ELR (cell line): ENCODE data around the gene HS3ST5.
A peak's percentile ranks its signal among the peaks of the same experiment; 100 is the strongest.
"Not testable (repeated sequence)": the region's sequence is repeated elsewhere in the genome, so short reads cannot be mapped to it uniquely, and the experiment has no call there.

Source experiments
- DNase-seq: peaks from one replicate; pipeline ENCODE4 v3.0.0-alpha.2; 2015; ENCODE audit warnings: low read depth

The HS3ST5 gene

GRCh38 chr6:114090626-114091025, 252.2 kb downstream of the HS3ST5 start:
- no peak for DNase-seq

- DNase-seq, result peak; percentile 23
These were observed 255.3 kb downstream of the HS3ST5 start for GRCh38 chr6:114087496-114087895.

- DNase-seq, result peak; percentile 5
These were observed 257.6 kb downstream of the HS3ST5 start for GRCh38 chr6:114085211-114085610.

DNA sequence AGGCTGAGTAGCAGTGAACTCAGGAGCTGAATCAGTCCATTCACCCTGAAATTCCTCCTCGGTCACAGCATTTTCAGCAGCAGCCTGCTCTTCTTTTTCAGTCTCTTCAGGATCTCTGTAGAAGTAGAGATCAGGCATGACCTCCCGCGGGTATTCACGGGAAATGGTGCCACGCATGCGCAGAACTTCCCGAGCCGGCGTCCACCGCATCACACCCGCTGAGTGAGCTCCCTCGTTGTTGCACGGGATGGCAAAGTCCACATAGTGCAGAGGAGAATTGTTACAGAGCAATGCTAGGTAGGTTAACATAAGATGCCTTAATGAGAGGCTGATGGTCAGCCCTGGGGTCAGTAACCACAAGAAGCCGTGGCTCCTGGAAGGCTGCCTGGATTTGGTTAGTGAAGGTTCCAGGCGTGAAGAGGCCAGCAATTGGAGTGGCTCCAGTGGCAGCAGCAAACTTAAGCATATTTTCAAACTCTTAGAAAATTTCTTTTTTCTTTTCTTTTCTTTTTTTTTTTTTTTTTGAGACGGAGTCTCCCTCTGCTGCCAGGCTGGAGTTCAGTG, 258.4 kb downstream of the HS3ST5 start:
- DNase-seq, result no peak

DNA sequence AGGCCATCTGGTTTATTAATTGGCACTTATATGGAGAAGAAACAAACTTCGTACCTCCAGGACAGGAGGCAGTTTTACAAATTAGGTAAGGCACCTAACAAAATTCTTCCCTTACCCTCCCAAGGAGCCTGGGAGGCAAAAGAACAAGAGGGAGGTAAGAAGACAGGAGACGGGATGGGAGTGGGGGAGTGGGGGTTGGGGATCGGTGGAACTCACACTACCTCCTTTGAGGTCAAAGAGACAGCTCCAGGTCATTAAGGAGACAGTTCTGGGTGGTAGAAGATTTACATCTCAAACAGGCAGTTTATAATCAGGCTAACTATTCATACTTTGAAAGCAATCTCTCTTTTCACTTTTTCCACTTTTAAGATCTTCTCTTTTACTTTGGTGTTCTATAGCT, 259.6 kb downstream of the HS3ST5 start:
- no peak for DNase-seq

DNA sequence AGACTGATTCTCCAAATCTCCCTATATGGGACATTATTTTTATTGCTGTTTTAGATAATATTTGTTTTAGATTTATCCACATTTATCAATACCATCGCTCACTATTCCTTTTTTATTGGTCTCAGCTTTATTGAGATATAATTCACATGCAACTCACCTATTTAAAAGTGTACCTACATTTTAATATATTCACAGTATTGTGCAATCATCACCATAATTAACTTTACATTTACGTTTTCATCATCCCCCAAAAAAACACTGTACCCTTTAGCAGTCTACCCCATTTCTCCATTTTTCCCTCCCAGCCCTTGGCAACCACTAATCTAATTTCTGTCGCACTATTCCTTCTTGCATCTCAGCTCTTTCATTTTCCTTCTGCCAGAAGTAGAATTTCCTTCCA, 261.1 kb downstream of the HS3ST5 start:
- DNase-seq, result no peak

- DNase-seq, result no peak
These were observed 261.8 kb downstream of the HS3ST5 start for GRCh38 chr6:114080891-114081510.

- not testable (repeated sequence) for DNase-seq
These were observed 262.4 kb downstream of the HS3ST5 start for GRCh38 chr6:114080410-114080809.

GRCh38 chr6:114075777-114076176, 267.0 kb downstream of the HS3ST5 start:
- no peak for DNase-seq

DNA sequence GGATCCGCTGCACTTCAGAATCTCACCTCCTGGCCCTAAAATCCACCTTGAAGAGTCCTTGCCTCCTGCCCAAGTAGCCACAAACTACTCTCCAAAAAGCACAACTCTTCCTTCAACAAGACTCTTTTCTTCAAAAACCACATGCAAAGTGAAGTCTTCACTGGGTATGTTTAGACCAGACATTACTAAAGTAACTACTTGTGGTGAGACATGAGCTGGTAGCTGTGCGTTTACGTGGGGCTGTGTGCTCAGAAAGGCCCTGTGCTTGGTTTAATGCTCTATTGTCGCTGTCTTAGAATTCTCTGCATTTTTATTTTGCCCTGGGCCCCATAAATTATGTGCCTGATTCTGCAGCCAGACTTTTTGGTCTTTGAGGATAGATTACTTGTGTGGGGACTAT, 267.5 kb downstream of the HS3ST5 start:
- DNase-seq, result no peak

GRCh38 chr6:114068771-114069170, 274.1 kb downstream of the HS3ST5 start:
- no peak for DNase-seq

- DNase-seq, result no peak
These were observed 274.7 kb downstream of the HS3ST5 start for GRCh38 chr6:114068116-114068515.

GRCh38 chr6:114064862-114065261, 278.0 kb downstream of the HS3ST5 start:
- no peak for DNase-seq

DNA sequence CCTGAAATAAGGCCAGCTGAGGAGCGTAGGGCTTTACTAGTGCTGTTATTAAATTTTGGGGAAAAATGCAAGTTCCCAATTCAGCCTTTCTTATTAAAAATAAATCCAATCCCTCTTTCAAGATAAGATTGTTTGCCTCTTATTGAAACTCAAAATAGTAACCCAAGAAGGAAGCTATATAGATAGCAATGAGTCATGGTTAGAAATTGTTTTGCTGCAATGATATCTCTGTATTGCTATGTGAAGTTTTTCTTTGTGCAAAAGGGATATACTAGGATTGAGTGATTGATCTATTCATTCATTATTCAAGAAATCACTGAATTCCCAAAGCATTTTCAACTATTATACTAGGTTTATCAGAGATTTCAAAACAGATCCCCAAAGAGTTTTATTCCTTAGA, 278.9 kb downstream of the HS3ST5 start:
- peak; percentile 24 for DNase-seq

DNA sequence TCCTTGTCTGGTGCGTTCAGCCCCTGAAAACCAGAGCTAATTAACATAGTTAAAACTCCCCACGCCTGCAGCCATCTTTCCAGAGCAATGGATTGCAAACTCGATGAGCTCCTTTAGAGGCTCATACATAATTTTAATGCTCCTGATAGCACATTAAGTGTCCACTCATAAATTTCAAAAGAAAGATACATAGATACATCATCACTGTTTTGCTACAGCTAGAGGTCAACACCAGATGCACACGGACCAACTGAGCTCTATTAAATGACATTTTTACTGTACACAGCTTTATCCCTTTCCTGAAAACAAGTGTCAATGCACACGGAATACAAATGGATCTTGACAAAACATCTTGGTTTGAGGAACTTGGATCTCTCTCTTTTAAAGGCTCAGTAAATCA, 280.6 kb downstream of the HS3ST5 start:
- no peak for DNase-seq

DNA sequence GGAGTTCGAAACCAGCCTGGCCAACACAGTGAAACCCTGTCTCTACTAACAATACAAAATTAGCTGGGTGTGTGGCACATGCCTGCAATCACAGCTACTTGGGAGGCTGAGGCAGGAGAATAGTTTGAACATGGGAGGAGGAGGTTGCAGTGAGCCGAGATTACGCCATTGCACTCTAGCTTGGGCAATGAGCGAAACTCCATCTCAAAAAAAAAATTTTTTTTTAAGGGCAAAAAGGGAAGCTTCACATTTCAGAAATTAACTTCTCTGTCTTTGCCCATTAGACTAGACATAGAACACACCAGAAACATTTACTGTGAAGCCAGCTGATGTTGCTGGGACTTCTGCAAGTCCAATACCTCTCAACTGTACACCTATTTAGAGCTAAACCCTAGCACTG, 281.1 kb downstream of the HS3ST5 start:
- DNase-seq, result no peak

- no peak for DNase-seq
These were observed 281.7 kb downstream of the HS3ST5 start for GRCh38 chr6:114061116-114061515.

DNA sequence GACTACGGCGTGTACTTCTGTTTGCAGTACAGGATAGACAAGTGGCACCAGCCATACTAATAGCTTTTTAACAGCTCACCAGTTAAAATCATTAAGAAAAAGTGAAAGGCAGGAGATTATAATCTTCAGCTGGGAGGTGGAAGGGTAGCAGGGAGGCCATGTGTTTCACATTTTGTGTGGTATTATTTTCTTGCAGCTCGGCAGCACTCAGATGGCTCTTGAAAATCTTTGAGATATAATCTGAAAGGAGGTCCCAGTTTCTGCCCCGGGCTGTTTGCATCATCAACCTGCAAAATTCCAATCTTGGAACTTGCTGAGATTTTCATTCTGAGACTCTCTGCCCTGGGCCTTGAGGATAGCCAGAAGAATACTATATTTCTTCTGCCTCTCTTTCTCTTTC, 284.4 kb downstream of the HS3ST5 start:
- DNase-seq, result no peak

DNA sequence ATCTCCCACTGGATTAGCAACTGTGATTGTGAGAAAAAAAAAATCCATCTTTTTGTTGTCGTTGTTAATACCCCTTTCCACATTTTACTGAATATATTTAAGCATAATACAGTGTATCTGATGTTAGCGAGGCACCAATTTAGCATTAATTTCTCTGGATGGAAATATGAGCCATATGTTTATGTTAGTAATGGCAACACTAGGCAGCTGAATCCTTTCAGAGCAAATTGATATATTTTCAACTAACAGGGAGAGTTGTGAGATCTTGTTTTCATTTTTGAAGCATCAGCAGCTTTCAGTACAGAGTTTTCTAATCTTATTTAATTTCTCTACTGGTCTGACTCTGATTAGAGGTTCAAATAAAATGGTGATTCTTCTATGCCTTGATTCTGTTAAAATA, 287.1 kb downstream of the HS3ST5 start:
- DNase-seq, result no peak

GRCh38 chr6:114055349-114055748, 287.5 kb downstream of the HS3ST5 start:
- DNase-seq, result no peak

DNA sequence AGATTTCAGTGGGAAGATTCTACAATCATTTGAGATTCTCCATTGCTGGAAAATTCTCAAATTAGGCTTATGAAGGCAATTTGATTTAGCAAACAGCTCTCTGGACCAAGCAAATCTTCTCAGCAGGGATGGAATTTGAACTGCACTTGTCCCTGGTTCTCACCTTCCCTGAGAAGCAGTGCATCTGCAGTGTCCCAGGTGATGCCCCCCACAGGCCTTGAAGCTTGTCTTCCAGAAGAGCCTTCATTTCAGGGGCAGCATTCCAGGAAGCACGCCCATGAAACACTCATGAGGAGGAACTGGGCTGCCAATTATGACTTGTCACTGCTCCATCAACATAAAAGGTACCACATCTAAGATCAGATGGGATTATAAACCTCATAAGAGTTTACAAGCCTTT, 289.0 kb downstream of the HS3ST5 start:
- DNase-seq, result no peak

DNA sequence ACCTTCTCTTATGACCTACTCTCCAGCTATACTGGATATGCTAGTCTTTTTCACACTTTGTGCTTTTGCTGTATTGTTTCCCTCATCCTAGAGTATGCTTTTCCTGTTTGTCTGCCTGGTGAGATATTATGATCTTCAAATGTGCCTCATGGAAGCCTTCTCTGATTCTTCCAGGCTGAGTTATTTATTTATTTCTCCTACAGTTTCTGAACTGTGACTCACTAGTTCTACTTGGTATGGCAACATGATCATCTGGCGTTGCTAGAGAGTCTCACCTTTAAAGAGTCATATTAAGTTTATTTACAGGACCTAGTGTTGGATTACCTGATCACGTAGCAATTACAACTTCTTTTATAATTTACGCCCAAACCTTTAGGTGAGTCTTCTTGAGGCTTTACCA, 290.7 kb downstream of the HS3ST5 start:
- DNase-seq, result peak; percentile 18

GRCh38 chr6:114051031-114051430, 291.8 kb downstream of the HS3ST5 start:
- DNase-seq, result no peak

DNA sequence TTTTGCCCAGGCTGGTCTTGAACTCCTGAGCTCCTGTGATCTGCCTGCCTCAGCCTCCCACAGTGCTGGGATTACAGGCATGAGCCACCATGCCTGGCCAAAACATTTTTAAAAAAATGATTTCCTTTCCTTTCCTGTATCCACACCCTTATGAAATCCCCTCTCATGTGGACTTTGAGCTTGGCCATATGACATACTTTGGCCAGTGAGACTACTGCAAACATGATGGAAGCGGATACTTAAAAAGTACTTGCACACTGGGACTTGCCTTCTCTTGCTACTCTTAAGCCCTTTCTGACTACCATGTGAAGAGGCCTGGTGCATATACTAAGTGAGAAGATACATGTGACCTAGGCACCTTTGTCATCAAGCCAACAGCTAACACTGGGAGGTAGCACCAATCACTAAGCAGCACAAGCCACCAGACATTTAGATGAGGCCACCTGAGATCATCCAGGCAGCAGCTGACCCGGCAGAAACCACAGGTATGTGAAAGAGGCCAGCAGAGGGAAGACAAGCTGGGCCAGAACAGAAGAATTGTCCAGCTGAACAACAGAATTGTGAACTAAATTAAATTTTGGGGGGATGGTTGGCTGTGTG, 293.4 kb downstream of the HS3ST5 start:
- no peak for DNase-seq
